DND-41 (cell line): Measurements from ENCODE around the gene GDAP2.

Experiments
- ATAC-seq: fragments of 200-7000 bp; cut with Tn5 transposase; 3 replicates; pipeline ENCODE4 v1.9.1; 2021; ENCODE audit warnings: low read depth; ENCODE audit not compliant: insufficient read depth
- DNase-seq: peaks from one replicate; pipeline ENCODE4 v3.0.0-alpha.2; 2020
- H2AFZ ChIP-seq: 2 replicates; pipeline ENCODE4 v1.6.0; 2012; ENCODE audit warnings: low read depth, low read length
- H3K27ac ChIP-seq: 2 replicates; pipeline ENCODE4 v1.5.1; 2012; ENCODE audit warnings: low read length, inconsistent platforms
- H3K27me3 ChIP-seq: fragments of 200-600 bp; sonication (generic); 2 replicates; pipeline ENCODE4 v1.6.0; 2012; ENCODE audit warnings: low read length, mild to moderate bottlenecking, inconsistent platforms; ENCODE audit not compliant: insufficient read depth, poor library complexity
- H3K36me3 ChIP-seq: 2 replicates; pipeline ENCODE4 v1.5.1; 2012; ENCODE audit warnings: low read length, inconsistent platforms; ENCODE audit not compliant: insufficient read depth
- H3K4me1 ChIP-seq: 2 replicates; pipeline ENCODE4 v1.5.1; 2012; ENCODE audit warnings: mild to moderate bottlenecking, low read length; ENCODE audit not compliant: insufficient read depth
- H3K4me2 ChIP-seq: 2 replicates; pipeline ENCODE4 v1.6.0; 2012; ENCODE audit warnings: mild to moderate bottlenecking, moderate library complexity, low read length, inconsistent platforms; ENCODE audit not compliant: insufficient read depth
- H3K4me3 ChIP-seq, 2 experiments: fragments of 200-600 bp in 1 of 2; shearing (Covaris generic) in 1 of 2; 2 replicates each; pipeline ENCODE4 v1.5.1; 2012 to 2016; ENCODE audit warnings: inconsistent platforms in 2 of 2, low read length in 2 of 2, mild to moderate bottlenecking in 2 of 2, low read depth in 1 of 2, moderate library complexity in 1 of 2
- H3K79me2 ChIP-seq: 2 replicates; pipeline ENCODE4 v1.6.0; 2012; ENCODE audit warnings: low read length, inconsistent platforms; ENCODE audit not compliant: insufficient read depth
- H3K9ac ChIP-seq: 2 replicates; pipeline ENCODE4 v1.6.0; 2012; ENCODE audit warnings: low read depth, mild to moderate bottlenecking, inconsistent platforms, low read length, moderate library complexity
- H3K9me3 ChIP-seq: 2 replicates; pipeline ENCODE4 v1.5.1; 2012; ENCODE audit warnings: low read length, moderate library complexity, mild to moderate bottlenecking, inconsistent platforms; ENCODE audit not compliant: insufficient read depth, severe bottlenecking
- H4K20me1 ChIP-seq: 2 replicates; pipeline ENCODE4 v1.6.0; 2012; ENCODE audit warnings: low read length; ENCODE audit not compliant: insufficient read depth
- EZH2 ChIP-seq: IDR thresholded peaks from 3 replicates; pipeline ENCODE4 v1.6.1; 2012; ENCODE audit warnings: borderline replicate concordance, low read depth, mild to moderate bottlenecking, moderate library complexity, low read length, inconsistent platforms; ENCODE audit not compliant: severe bottlenecking
- TF ChIP-seq, protein P1 (sequence below): IDR thresholded peaks from 2 replicates; pipeline ENCODE4 v1.5.1; 2012; ENCODE audit warnings: borderline replicate concordance, low read length, moderate library complexity, mild to moderate bottlenecking; ENCODE audit not compliant: poor library complexity, severe bottlenecking; ENCODE audit errors: extremely low read depth

GDAP2 gene

DNA sequence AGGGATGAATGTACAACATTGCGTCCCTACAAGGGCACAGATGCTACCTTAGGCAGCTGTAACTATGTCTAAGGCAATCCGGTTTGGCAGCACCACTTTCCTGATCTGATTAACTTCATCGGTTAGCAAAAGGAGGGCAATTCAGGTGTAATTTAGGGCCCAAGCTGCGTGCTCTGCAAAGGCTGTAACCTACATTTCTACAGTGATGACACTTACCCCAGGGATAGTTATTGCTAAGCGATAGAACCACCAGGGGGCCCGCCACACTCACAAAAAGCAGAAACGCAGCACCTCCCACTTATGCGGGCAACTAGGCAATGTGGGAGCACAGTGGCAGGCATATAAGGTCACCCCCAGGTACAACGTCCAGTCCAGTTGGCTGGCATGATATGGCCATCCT is 113.5 kb downstream of the GDAP2 start:
- Histone ChIP-seq H3K9ac (no peak overlapping the region), H3K27ac (no peak overlapping the region), H2AFZ (no peak overlapping the region), H3K4me3 (no peak overlapping the region), H3K9me3 (no peaks in the 10 kb centered on the region), H3K79me2 (no peaks in the 10 kb centered on the region), H3K4me2 (no peak overlapping the region), H3K4me1 (peaks cover 5% of the 10 kb centered on the region), H3K36me3 (no peaks in the 10 kb centered on the region), H3K27me3 (no peaks in the 10 kb centered on the region), H4K20me1 (no peaks in the 10 kb centered on the region)
- no peak for DNase-seq
- TF ChIP-seq, protein P1, sequence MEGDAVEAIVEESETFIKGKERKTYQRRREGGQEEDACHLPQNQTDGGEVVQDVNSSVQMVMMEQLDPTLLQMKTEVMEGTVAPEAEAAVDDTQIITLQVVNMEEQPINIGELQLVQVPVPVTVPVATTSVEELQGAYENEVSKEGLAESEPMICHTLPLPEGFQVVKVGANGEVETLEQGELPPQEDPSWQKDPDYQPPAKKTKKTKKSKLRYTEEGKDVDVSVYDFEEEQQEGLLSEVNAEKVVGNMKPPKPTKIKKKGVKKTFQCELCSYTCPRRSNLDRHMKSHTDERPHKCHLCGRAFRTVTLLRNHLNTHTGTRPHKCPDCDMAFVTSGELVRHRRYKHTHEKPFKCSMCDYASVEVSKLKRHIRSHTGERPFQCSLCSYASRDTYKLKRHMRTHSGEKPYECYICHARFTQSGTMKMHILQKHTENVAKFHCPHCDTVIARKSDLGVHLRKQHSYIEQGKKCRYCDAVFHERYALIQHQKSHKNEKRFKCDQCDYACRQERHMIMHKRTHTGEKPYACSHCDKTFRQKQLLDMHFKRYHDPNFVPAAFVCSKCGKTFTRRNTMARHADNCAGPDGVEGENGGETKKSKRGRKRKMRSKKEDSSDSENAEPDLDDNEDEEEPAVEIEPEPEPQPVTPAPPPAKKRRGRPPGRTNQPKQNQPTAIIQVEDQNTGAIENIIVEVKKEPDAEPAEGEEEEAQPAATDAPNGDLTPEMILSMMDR, result no peak
- TF ChIP-seq EZH2, result no peak
- no peak for ATAC-seq

DNA sequence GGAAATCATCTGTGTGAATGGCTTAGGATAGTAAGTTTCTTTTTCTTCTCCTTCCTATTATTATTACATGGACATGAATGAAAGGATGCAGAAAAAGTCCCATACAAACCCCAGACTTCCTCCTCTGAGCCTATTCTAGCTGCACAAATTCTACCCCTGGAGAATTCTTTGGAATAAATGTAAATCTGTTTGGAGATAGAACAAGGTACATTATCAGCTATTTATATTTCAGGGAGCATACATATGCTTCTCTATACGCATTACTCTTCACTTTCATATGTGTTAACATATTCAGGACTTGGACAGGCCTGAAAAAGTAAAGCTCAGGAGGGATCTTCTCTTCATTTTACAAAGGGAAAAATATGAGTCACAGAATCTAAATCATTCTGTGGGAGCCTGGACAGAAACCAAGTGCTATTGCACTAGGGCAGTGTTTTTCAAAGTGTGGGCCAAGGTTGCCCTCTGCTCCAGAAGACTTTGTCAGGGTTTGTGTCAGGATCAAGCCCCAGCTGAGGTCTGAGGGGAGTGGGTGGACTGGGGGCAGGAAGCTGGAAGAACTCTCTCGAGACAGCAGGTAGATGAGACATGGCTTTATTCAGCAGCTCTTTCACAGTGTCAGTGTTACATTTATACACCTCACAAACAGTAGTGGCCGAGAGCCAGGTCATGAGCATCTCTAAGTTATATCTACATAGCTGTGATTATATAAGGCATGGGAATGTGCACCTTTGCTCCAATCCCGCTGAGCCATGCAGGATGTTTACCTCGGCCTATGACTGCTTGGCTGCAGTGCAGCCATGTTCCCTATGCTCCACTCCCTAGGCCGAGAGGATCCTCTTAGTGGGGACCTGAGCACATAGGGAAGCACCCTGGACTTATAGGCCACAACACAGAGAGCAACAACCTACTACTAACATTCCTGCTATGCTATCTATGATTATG is 114.3 kb downstream of the GDAP2 start:
- Histone ChIP-seq H3K36me3 (no peaks in the 10 kb centered on the region), H3K4me2 (no peak overlapping the region), H4K20me1 (no peaks in the 10 kb centered on the region), H2AFZ (no peak overlapping the region), H3K4me1 (peaks cover 13% of the 10 kb centered on the region), H3K9ac (no peak overlapping the region), H3K27me3 (no peaks in the 10 kb centered on the region), H3K4me3 (no peak overlapping the region), H3K79me2 (no peaks in the 10 kb centered on the region), H3K27ac (no peak overlapping the region), H3K9me3 (no peaks in the 10 kb centered on the region)
- DNase-seq, result no peak
- ATAC-seq, result no peak
- no peak for TF ChIP-seq EZH2
- TF ChIP-seq, protein P1, result no peak
